Ascending aorta (tissue), 2 donors: Measurements from ENCODE around the gene CPD. TPM values are rescaled to one million over a fixed set of nuclear protein-coding genes. Genes with fewer than 3 reads are reported as not detected.

Experiments
- DNase-seq, 2 donors: peaks; one replicate each; pipeline ENCODE4 v3.0.0-alpha.2; 2019; ENCODE audit warnings: low spot score in 2 of 2
- H3K27ac ChIP-seq, 2 donors: fragments of 200-600 bp; sonication (generic); one replicate each; pipeline ENCODE4 v1.5.1; 2016 to 2017; ENCODE audit warnings: mild to moderate bottlenecking in 1 of 2
- H3K27me3 ChIP-seq: fragments of 200-600 bp; sonication (generic); one replicate; pipeline ENCODE4 v1.5.1; 2017
- H3K36me3 ChIP-seq, 2 donors: fragments of 200-600 bp; sonication (generic); one replicate each; pipeline ENCODE4 v1.5.1; 2016
- H3K4me1 ChIP-seq, 2 donors: fragments of 200-600 bp; sonication (generic); one replicate each; pipeline ENCODE4 v1.5.1; 2016 to 2017; ENCODE audit warnings: mild to moderate bottlenecking in 1 of 2
- H3K4me3 ChIP-seq, 2 donors: fragments of 200-600 bp; sonication (generic); one replicate each; pipeline ENCODE4 v1.5.1; 2016 to 2017; ENCODE audit warnings: mild to moderate bottlenecking in 1 of 2
- H3K9me3 ChIP-seq, 2 donors: fragments of 200-600 bp; sonication (generic); one replicate each; pipeline ENCODE4 v1.5.1; 2016
- CTCF ChIP-seq, 3 experiments: fragments of 200-600 bp in 2 of 3; fragments of 450-650 bp in 1 of 3; sonication (generic) in 2 of 3; IDR thresholded peaks; one replicate each; pipeline ENCODE4 v1.5.1; 2016 to 2019; ENCODE audit warnings: antibody characterized with exemption in 3 of 3, mild to moderate bottlenecking in 1 of 3, moderate library complexity in 1 of 3
- intact Hi-C: fragments of 100-400 bp; cut with DNase I; formaldehyde crosslinking; loops from one replicate; pipeline ENCODE4 v1.15.1; 2023
- total RNA-seq: library from RNA; depleted of rRNA; stranded (reverse); fragments of >200 nt; gene quantifications from one replicate; pipeline ENCODE4 v1.1.0, GENCODE V29; 2016

CPD gene
- total RNA-seq, 1 donor from 2014 or later, result 141 TPM

- DNase-seq, result no peak
- H3K27me3 ChIP-seq, result no peaks in the 10 kb centered on the region
- TF ChIP-seq CTCF (IDR thresholded peaks at IDR 0.05), result no peak
- H3K4me3 ChIP-seq, result no peak overlapping the region
- intact Hi-C loops, result no loop called here
- peaks cover 18 to 22% of the 10 kb centered on the region in 2 donors for H3K36me3 ChIP-seq
- H3K4me1 ChIP-seq, result peaks cover 2 to 3% of the 10 kb centered on the region in 2 donors
- no peak overlapping the region for H3K27ac ChIP-seq
- no peaks in the 10 kb centered on the region for H3K9me3 ChIP-seq
Observed at GRCh38 chr17:30514895-30515596, 136.3 kb downstream of the CPD start.

- no peaks in the 10 kb centered on the region for H3K9me3 ChIP-seq
- no peaks in the 10 kb centered on the region for H3K27me3 ChIP-seq
- peaks cover 3 to 8% of the 10 kb centered on the region in 2 donors for H3K4me1 ChIP-seq
- H3K4me3 ChIP-seq, result no peak overlapping the region
- DNase-seq, result no peak
- H3K36me3 ChIP-seq, result peaks cover 26 to 30% of the 10 kb centered on the region in 2 donors
- peak overlapping the region in 1 of 2 donors; percentile 13 for H3K27ac ChIP-seq
- intact Hi-C loops, result no loop called here
- no peak for TF ChIP-seq CTCF (IDR thresholded peaks at IDR 0.05)
Observed at GRCh38 chr17:30517786-30518185, 139.1 kb downstream of the CPD start.

GRCh38 chr17:30519166-30519565, 140.4 kb downstream of the CPD start:
- no peak for TF ChIP-seq CTCF (IDR thresholded peaks at IDR 0.05)
- Histone ChIP-seq H3K36me3 (peaks cover 25 to 32% of the 10 kb centered on the region in 2 donors), H3K9me3 (no peaks in the 10 kb centered on the region), H3K4me1 (peaks cover 3 to 8% of the 10 kb centered on the region in 2 donors), H3K27me3 (no peaks in the 10 kb centered on the region), H3K4me3 (no peak overlapping the region), H3K27ac (peak overlapping the region; percentile 13 to 68)
- intact Hi-C loops, result no loop called here
- no peak for DNase-seq

Other genes starting within 250 kb of the CPD start
- gene SLC6A4, start 143.2 kb upstream of the CPD start, total RNA-seq, result 0.85 TPM
- 6.9 TPM for gene BLMH, start 87.0 kb upstream of the CPD start, total RNA-seq
- gene TMIGD1, start 44.9 kb upstream of the CPD start, total RNA-seq, result not detected
- gene GOSR1, start 98.5 kb downstream of the CPD start, total RNA-seq, result 33.0 TPM